ENCODE measurements around the gene DENND2A.

Gene DENND2A

DNA sequence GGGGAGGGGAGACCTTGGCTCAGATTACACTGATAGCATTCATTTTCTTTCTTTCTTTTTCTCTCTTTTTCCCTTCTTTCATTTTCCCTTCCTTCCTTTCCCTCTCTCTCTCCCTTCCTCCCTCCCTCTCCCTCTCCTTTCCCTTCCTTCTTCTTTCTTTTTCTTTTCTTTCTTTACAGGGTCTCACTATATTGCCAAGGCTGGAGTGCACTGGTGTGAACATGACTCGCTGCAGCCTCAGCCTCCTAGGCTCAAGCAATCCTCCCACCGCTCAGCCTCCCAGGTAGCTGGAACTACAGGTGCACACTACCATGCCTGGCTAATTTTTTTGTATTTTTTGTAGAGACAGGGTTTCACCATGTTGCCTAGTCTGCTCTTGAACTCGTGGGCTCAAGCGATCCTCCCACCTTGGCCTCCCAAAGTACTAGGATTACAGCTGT, 88.4 kb downstream of the DENND2A start:
- Histone ChIP-seq H2BK120ac (ENCODE audit: insufficient read depth, low read length, poor library complexity) (no peak overlapping the region), H2BK5ac (ENCODE audit: low read depth, low read length, poor library complexity) (no peak overlapping the region), H3K4me1 (ENCODE audit: control insufficient read depth in 1 of 2, insufficient read depth in 2 of 2, low read length in 2 of 2) (peaks cover 0 to 11% of the 10 kb centered on the region in 2 experiments), H3K27ac (ENCODE audit: low read depth, low read length) (no peak overlapping the region), H3K23ac (ENCODE audit: low read length) (no peak overlapping the region), H2BK12ac (ENCODE audit: low read length) (no peak overlapping the region), H4K91ac (ENCODE audit: low read depth, low read length) (no peak overlapping the region), H2AK5ac (ENCODE audit: low read length) (no peak overlapping the region), H3K79me2 (ENCODE audit: control insufficient read depth, insufficient read depth, low read length, poor library complexity) (no peaks in the 10 kb centered on the region), H3K14ac (ENCODE audit: low read length) (no peak overlapping the region), H3K9ac (ENCODE audit: low read length) (no peak overlapping the region), H4K12ac (ENCODE audit: low read depth, low read length) (no peak overlapping the region), H3K4me3 (ENCODE audit: low read depth, low read length) (no peak overlapping the region), H3K36me3 (ENCODE audit: control insufficient read depth in 1 of 2, insufficient read depth in 2 of 2, low read length in 2 of 2) (no peaks in the 10 kb centered on the region), H3K4me2 (ENCODE audit: low read length) (no peak overlapping the region), H3K4ac (ENCODE audit: low read depth, low read length) (no peak overlapping the region), H3K18ac (ENCODE audit: low read length) (no peak overlapping the region), H3K79me1 (ENCODE audit: low read length) (peaks cover 3% of the 10 kb centered on the region), H4K8ac (ENCODE audit: low read depth, low read length) (no peak overlapping the region), H3K9me3 (ENCODE audit: insufficient read depth, low read depth, low read length) (no peaks in the 10 kb centered on the region), H3K27me3 (ENCODE audit: insufficient read depth, low read length) (no peaks in the 10 kb centered on the region), H2AFZ (ENCODE audit: insufficient read depth, low read length, poor library complexity) (no peak overlapping the region)
- no CpG with 5 or more reads among the region's 4 CpGs for WGBS (ENCODE audit: extremely low coverage, insufficient coverage, insufficient read length)
- DNase-seq: no peak

DNA sequence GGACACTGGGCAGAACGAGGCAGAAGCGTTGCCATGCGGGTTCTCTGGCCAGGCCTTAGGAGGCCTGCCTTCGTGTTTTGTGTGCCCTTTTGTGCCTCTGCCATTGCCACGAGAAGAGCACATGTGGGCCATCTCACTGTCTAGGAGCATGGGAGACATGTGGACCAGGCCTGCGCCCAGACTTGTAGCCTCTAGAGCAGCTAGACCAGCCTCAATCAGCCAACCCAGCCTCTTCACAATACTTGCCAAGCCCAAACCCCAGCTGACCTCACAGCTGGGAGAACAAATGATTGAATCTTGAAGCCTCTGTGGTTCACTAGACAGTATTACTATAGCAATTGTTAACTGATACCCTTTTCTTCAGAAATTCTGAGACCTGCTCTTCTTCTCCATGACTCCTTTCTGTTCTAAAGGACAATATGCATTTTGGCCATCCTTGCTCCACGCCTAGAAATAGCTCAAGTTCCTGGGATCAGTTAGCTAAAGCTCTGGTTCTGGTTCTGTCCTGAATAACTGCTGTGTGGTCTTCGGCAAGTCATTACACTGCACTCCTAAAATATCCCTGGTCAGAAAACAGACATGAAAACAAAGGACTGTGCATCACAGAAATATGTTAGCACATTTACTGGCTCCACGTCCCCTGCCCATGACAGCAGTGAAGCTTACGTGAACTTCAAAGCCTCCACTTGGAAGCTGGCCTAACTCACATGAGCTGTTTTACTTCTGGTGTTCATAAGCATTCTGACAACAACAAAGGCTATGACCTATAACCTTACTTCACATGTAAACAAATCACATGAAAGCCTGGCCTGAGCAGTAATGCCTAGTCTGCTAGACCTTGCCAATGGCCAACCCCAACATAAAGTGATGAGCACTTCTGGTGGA, 89.0 kb downstream of the DENND2A start:
- Histone ChIP-seq H2AFZ (ENCODE audit: insufficient read depth, low read length, poor library complexity) (no peak overlapping the region), H2BK5ac (ENCODE audit: low read depth, low read length, poor library complexity) (no peak overlapping the region), H3K36me3 (ENCODE audit: control insufficient read depth in 1 of 2, insufficient read depth in 2 of 2, low read length in 2 of 2) (peaks cover 0 to 1% of the 10 kb centered on the region in 2 experiments), H3K23ac (ENCODE audit: low read length) (no peak overlapping the region), H4K91ac (ENCODE audit: low read depth, low read length) (peak overlapping the region; percentile 15), H3K4me3 (ENCODE audit: low read depth, low read length) (no peak overlapping the region), H3K9ac (ENCODE audit: low read length) (no peak overlapping the region), H2BK12ac (ENCODE audit: low read length) (no peak overlapping the region), H3K79me1 (ENCODE audit: low read length) (peaks cover 3% of the 10 kb centered on the region), H3K4me1 (ENCODE audit: control insufficient read depth in 1 of 2, insufficient read depth in 2 of 2, low read length in 2 of 2) (peaks cover 0 to 11% of the 10 kb centered on the region in 2 experiments), H3K18ac (ENCODE audit: low read length) (peak overlapping the region; percentile 23), H3K27me3 (ENCODE audit: insufficient read depth, low read length) (no peaks in the 10 kb centered on the region), H3K4ac (ENCODE audit: low read depth, low read length) (no peak overlapping the region), H3K27ac (ENCODE audit: low read depth, low read length) (peak overlapping the region; percentile 14), H3K4me2 (ENCODE audit: low read length) (no peak overlapping the region), H3K9me3 (ENCODE audit: insufficient read depth, low read depth, low read length) (no peaks in the 10 kb centered on the region), H3K14ac (ENCODE audit: low read length) (peak overlapping the region; percentile 41), H2AK5ac (ENCODE audit: low read length) (no peak overlapping the region), H3K79me2 (ENCODE audit: control insufficient read depth, insufficient read depth, low read length, poor library complexity) (no peaks in the 10 kb centered on the region), H4K12ac (ENCODE audit: low read depth, low read length) (no peak overlapping the region), H2BK120ac (ENCODE audit: insufficient read depth, low read length, poor library complexity) (no peak overlapping the region), H4K8ac (ENCODE audit: low read depth, low read length) (no peak overlapping the region)
- WGBS (ENCODE audit: extremely low coverage, insufficient coverage, insufficient read length): no CpG with 5 or more reads among the region's 10 CpGs
- DNase-seq: no peak

- no peak for DNase-seq
- H4K91ac ChIP-seq (ENCODE audit: low read depth, low read length): no peak overlapping the region
These were observed 93.7 kb downstream of the DENND2A start for GRCh38 chr7:140546947-140547346.

GRCh38 chr7:140544388-140544826, 96.2 kb downstream of the DENND2A start:
- no peak for DNase-seq
- no CpG with 5 or more reads among the region's 16 CpGs for WGBS (ENCODE audit: extremely low coverage, insufficient coverage, insufficient read length)
- no peak overlapping the region for H2BK120ac ChIP-seq (ENCODE audit: insufficient read depth, low read length, poor library complexity)
- H3K4me3 ChIP-seq (ENCODE audit: low read depth, low read length): no peak overlapping the region
- H3K27me3 ChIP-seq (ENCODE audit: insufficient read depth, low read length): no peaks in the 10 kb centered on the region
- no peak overlapping the region for H2AK5ac ChIP-seq (ENCODE audit: low read length)
- H3K4me2 ChIP-seq (ENCODE audit: low read length): no peak overlapping the region
- peaks cover 5 to 9% of the 10 kb centered on the region in 2 experiments for H3K36me3 ChIP-seq (ENCODE audit: control insufficient read depth in 1 of 2, insufficient read depth in 2 of 2, low read length in 2 of 2)
- no peak overlapping the region for H3K4ac ChIP-seq (ENCODE audit: low read depth, low read length)
- no peak overlapping the region for H2BK12ac ChIP-seq (ENCODE audit: low read length)
- H3K18ac ChIP-seq (ENCODE audit: low read length): no peak overlapping the region
- no peak overlapping the region for H4K91ac ChIP-seq (ENCODE audit: low read depth, low read length)
- H3K23ac ChIP-seq (ENCODE audit: low read length): no peak overlapping the region
- H3K14ac ChIP-seq (ENCODE audit: low read length): no peak overlapping the region
- H3K27ac ChIP-seq (ENCODE audit: low read depth, low read length): no peak overlapping the region
- no peak overlapping the region for H4K12ac ChIP-seq (ENCODE audit: low read depth, low read length)
- peaks cover 1% of the 10 kb centered on the region for H3K79me1 ChIP-seq (ENCODE audit: low read length)
- no peaks in the 10 kb centered on the region for H3K79me2 ChIP-seq (ENCODE audit: control insufficient read depth, insufficient read depth, low read length, poor library complexity)
- H3K9ac ChIP-seq (ENCODE audit: low read length): no peak overlapping the region
- H2AFZ ChIP-seq (ENCODE audit: insufficient read depth, low read length, poor library complexity): no peak overlapping the region
- H3K9me3 ChIP-seq (ENCODE audit: insufficient read depth, low read depth, low read length): no peaks in the 10 kb centered on the region
- no peak overlapping the region for H2BK5ac ChIP-seq (ENCODE audit: low read depth, low read length, poor library complexity)
- H4K8ac ChIP-seq (ENCODE audit: low read depth, low read length): no peak overlapping the region
- peaks cover 11 to 12% of the 10 kb centered on the region in 2 experiments for H3K4me1 ChIP-seq (ENCODE audit: control insufficient read depth in 1 of 2, insufficient read depth in 2 of 2, low read length in 2 of 2)

More at GRCh38 chr7:140546947-140547346, 93.7 kb downstream of the DENND2A start:
- Histone ChIP-seq H4K12ac (ENCODE audit: low read depth, low read length) (no peak overlapping the region), H3K4me1 (ENCODE audit: control insufficient read depth in 1 of 2, insufficient read depth in 2 of 2, low read length in 2 of 2) (peaks cover 4 to 11% of the 10 kb centered on the region in 2 experiments), H3K23ac (ENCODE audit: low read length) (no peak overlapping the region), H3K36me3 (ENCODE audit: control insufficient read depth in 1 of 2, insufficient read depth in 2 of 2, low read length in 2 of 2) (peaks cover 5 to 9% of the 10 kb centered on the region in 2 experiments), H3K79me1 (ENCODE audit: low read length) (peaks cover 5% of the 10 kb centered on the region), H2AFZ (ENCODE audit: insufficient read depth, low read length, poor library complexity) (no peak overlapping the region), H3K14ac (ENCODE audit: low read length) (no peak overlapping the region), H3K18ac (ENCODE audit: low read length) (no peak overlapping the region), H3K79me2 (ENCODE audit: control insufficient read depth, insufficient read depth, low read length, poor library complexity) (no peaks in the 10 kb centered on the region), H3K27me3 (ENCODE audit: insufficient read depth, low read length) (no peaks in the 10 kb centered on the region), H4K8ac (ENCODE audit: low read depth, low read length) (no peak overlapping the region), H2BK120ac (ENCODE audit: insufficient read depth, low read length, poor library complexity) (no peak overlapping the region), H3K27ac (ENCODE audit: low read depth, low read length) (no peak overlapping the region), H3K4me3 (ENCODE audit: low read depth, low read length) (no peak overlapping the region), H3K4me2 (ENCODE audit: low read length) (no peak overlapping the region), H3K9me3 (ENCODE audit: insufficient read depth, low read depth, low read length) (no peaks in the 10 kb centered on the region), H2AK5ac (ENCODE audit: low read length) (no peak overlapping the region), H3K9ac (ENCODE audit: low read length) (no peak overlapping the region), H2BK12ac (ENCODE audit: low read length) (no peak overlapping the region), H3K4ac (ENCODE audit: low read depth, low read length) (no peak overlapping the region), H2BK5ac (ENCODE audit: low read depth, low read length, poor library complexity) (no peak overlapping the region)
- no CpG with 5 or more reads among the region's 1 CpG for WGBS (ENCODE audit: extremely low coverage, insufficient coverage, insufficient read length)
